HG03342 (cell line): Measurements from ENCODE around the gene IRX1.

Experiments used
- ATAC-seq: cut with Tn5 transposase; IDR thresholded peaks from one replicate; pipeline ENCODE4 v1.9.1; 2021; ENCODE audit warnings: mild to moderate bottlenecking, moderate library complexity; ENCODE audit not compliant: unreplicated experiment

IRX1 gene

GRCh38 chr5:3595006-3595961 lies at the start of gene IRX1:
Gene IRX1 (plus strand): TSS chr5:3595832. CDS start chr5:3596106, 274 bp downstream.
- ATAC-seq: no peak

- ATAC-seq: no peak
Measured at GRCh38 chr5:3546028-3546427, 49.6 kb upstream of the IRX1 start.

GRCh38 chr5:3564116-3564515 lies 31.5 kb upstream of the IRX1 start:
- ATAC-seq: no peak

GRCh38 chr5:3564827-3565518 lies 30.7 kb upstream of the IRX1 start:
- ATAC-seq: no peak

GRCh38 chr5:3584724-3585531 lies 10.7 kb upstream of the IRX1 start:
- no peak for ATAC-seq

GRCh38 chr5:3590161-3590966 lies 5.3 kb upstream of the IRX1 start:
- no peak for ATAC-seq

- ATAC-seq: no peak
Measured at GRCh38 chr5:3590967-3591900, 4.4 kb upstream of the IRX1 start.

- ATAC-seq: no peak
Measured at GRCh38 chr5:3592298-3592697, 3.3 kb upstream of the IRX1 start.

GRCh38 chr5:3593771-3594509 lies 1.7 kb upstream of the IRX1 start:
- ATAC-seq: no peak

GRCh38 chr5:3594510-3595005 lies 1.1 kb upstream of the IRX1 start:
- no peak for ATAC-seq

GRCh38 chr5:3596261-3596825 lies 711 bp downstream of the IRX1 start:
- no peak for ATAC-seq

GRCh38 chr5:3596857-3597166 lies 1.2 kb downstream of the IRX1 start:
- ATAC-seq: no peak

- no peak for ATAC-seq
Measured at GRCh38 chr5:3597167-3598007, 1.8 kb downstream of the IRX1 start.

GRCh38 chr5:3598207-3598606 lies 2.6 kb downstream of the IRX1 start:
- ATAC-seq: no peak

GRCh38 chr5:3598769-3599211 lies 3.2 kb downstream of the IRX1 start:
- no peak for ATAC-seq

- no peak for ATAC-seq
Measured at GRCh38 chr5:3599226-3600105, 3.8 kb downstream of the IRX1 start.
